Thymus (tissue), 11 donors: Measurements from ENCODE around the gene UBXN10. TPM values are rescaled to one million over a fixed set of nuclear protein-coding genes. Genes with fewer than 3 reads are reported as not detected.

Experiments used
- DNase-seq, 9 donors: peaks; one replicate each; pipeline ENCODE4 v3.0.0-alpha.2; 2013; ENCODE audit warnings: low spot score in 9 of 9, low read depth in 6 of 9, missing footprints in 1 of 9
- H3K27ac ChIP-seq, 2 donors: one replicate each; pipeline ENCODE4 v1.5.1; 2013; ENCODE audit warnings: control low read depth in 1 of 2, low read depth in 1 of 2, low read length in 1 of 2, mild to moderate bottlenecking in 1 of 2, moderate library complexity in 1 of 2
- H3K27me3 ChIP-seq, 2 donors: one replicate each; pipeline ENCODE4 v1.5.1; 2013; ENCODE audit warnings: low read length in 1 of 2; ENCODE audit not compliant: control insufficient read depth in 2 of 2, insufficient read depth in 1 of 2
- H3K36me3 ChIP-seq, 2 donors: one replicate each; pipeline ENCODE4 v1.5.1; 2013; ENCODE audit warnings: low read length in 1 of 2, mild to moderate bottlenecking in 1 of 2, moderate library complexity in 1 of 2; ENCODE audit not compliant: control insufficient read depth in 2 of 2, insufficient read depth in 2 of 2
- H3K4me1 ChIP-seq, 2 donors: one replicate each; pipeline ENCODE4 v1.5.1; 2013; ENCODE audit warnings: low read length in 2 of 2; ENCODE audit not compliant: control insufficient read depth in 2 of 2, insufficient read depth in 2 of 2
- H3K4me3 ChIP-seq, 2 donors: one replicate each; pipeline ENCODE4 v1.5.1; 2013; ENCODE audit warnings: low read length in 2 of 2, control low read depth in 1 of 2, mild to moderate bottlenecking in 1 of 2
- H3K9me3 ChIP-seq, 2 donors: one replicate each; pipeline ENCODE4 v1.5.1; 2013; ENCODE audit warnings: low read length in 1 of 2, mild to moderate bottlenecking in 1 of 2; ENCODE audit not compliant: control insufficient read depth in 2 of 2, insufficient read depth in 1 of 2
- WGBS: extraction: QIAGEN DNeasy Blood & Tissue Kit; methylation state at CpG from one replicate; pipeline ENCODE4 v1.1.7; 2013; 5-methylcytosine and 5-hydroxymethylcytosine counted together
- polyA plus RNA-seq: library from polyadenylated mRNA; stranded (reverse); fragments of 200-250 nt; gene quantifications from one replicate; pipeline ENCODE4 v1.2.3, GENCODE V29; 2013
- total RNA-seq: library from RNA; stranded (reverse); fragments of 120-200 nt; gene quantifications from one replicate; pipeline ENCODE4 v1.2.4, GENCODE V29; 2013
- donor health status: healthy.

UBXN10 gene
- total and polyA plus RNA-seq, 2 donors = 0.24 to 0.50 TPM

DNA sequence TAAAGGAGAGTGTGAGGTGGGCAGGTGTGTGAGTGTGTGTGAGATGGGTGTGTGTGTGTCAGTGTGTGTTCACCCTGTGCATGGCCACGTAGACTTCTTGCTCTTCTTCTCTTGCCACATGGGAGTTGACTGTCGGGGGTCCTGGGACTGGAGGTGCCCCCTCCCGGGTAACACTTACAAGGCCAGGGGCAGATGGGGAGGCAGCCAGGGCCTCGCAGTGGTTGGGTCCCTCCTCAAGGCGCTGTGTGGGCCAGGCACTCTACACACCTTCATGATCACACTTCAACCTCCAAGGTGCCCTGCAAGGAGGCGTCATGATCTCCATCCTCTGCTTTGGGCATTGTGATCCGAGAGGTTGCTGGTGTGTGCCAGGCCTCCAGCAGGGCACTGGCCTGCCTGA is 44.4 kb upstream of the UBXN10 start:
- no peak for DNase-seq
- Histone ChIP-seq H3K9me3 (no peaks in the 10 kb centered on the region), H3K4me1 (no peaks in the 10 kb centered on the region), H3K27ac (no peak overlapping the region), H3K27me3 (no peaks in the 10 kb centered on the region), H3K4me3 (no peak overlapping the region), H3K36me3 (no peaks in the 10 kb centered on the region)
- 95% methylated on average over 7 of the region's 7 CpGs for WGBS

DNA sequence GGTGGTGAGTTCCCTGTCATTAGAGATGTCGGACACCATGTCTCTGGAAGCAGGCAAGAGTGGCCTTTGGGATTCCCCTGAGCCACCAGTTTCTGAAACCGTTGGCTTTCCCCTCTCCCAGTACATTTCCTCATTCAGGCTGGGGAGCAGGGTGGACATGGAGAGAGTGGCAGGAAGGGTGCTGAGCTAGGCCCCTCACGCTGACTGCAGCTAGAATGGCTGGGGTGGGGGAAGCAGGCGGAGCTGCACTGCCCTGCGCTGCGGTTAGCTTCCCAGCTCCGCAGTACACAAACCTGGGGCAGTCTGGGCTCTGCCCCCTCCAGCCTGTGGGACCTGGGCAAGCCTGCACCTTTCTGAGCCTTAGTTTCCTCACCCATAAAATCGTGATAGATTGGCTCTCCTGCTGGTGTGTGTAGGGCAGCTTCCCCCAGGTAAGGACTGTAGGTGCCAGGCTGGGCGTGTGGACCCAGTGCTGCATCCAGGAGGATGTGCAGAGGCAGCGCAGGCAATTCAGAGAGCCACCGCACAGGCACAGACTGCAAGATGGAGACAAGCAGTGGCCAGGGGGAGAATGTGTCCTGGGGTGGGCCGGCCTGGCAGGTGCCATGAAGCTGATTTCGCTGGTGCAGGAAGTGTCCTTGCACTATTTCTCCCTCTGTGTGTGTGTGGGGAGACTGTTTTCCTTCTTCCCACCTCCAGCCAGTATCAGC is 43.7 kb upstream of the UBXN10 start:
- WGBS = 92% methylated on average over 13 of the region's 13 CpGs
- no peaks in the 10 kb centered on the region for H3K36me3 ChIP-seq
- H3K27me3 ChIP-seq = no peaks in the 10 kb centered on the region
- DNase-seq = no peak
- H3K4me1 ChIP-seq = no peaks in the 10 kb centered on the region
- H3K27ac ChIP-seq = no peak overlapping the region
- no peak overlapping the region for H3K4me3 ChIP-seq
- H3K9me3 ChIP-seq = no peaks in the 10 kb centered on the region

DNA sequence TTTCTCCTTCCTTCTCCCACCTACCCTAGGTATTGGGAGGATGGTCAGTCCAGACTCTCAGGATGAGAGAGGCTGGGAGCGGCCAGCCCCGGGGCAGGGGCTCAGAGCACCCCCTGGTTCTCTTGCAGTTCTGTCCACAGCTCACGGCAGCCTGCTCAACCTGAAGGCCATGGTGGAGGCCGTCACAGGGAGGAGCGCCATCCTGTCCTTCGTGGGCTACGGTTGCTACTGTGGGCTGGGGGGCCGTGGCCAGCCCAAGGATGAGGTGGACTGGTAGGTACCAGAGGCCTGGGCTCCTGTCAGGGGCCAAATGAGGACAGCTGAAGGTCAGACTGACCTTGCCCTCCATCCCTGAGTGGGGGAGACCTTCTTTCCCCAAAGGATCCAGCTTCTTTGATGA is 42.6 kb upstream of the UBXN10 start:
- 90% methylated on average over 8 of the region's 8 CpGs for WGBS
- Histone ChIP-seq H3K27ac (no peak overlapping the region), H3K4me3 (no peak overlapping the region), H3K27me3 (no peaks in the 10 kb centered on the region), H3K4me1 (no peaks in the 10 kb centered on the region), H3K36me3 (no peaks in the 10 kb centered on the region), H3K9me3 (no peaks in the 10 kb centered on the region)
- DNase-seq = no peak

DNA sequence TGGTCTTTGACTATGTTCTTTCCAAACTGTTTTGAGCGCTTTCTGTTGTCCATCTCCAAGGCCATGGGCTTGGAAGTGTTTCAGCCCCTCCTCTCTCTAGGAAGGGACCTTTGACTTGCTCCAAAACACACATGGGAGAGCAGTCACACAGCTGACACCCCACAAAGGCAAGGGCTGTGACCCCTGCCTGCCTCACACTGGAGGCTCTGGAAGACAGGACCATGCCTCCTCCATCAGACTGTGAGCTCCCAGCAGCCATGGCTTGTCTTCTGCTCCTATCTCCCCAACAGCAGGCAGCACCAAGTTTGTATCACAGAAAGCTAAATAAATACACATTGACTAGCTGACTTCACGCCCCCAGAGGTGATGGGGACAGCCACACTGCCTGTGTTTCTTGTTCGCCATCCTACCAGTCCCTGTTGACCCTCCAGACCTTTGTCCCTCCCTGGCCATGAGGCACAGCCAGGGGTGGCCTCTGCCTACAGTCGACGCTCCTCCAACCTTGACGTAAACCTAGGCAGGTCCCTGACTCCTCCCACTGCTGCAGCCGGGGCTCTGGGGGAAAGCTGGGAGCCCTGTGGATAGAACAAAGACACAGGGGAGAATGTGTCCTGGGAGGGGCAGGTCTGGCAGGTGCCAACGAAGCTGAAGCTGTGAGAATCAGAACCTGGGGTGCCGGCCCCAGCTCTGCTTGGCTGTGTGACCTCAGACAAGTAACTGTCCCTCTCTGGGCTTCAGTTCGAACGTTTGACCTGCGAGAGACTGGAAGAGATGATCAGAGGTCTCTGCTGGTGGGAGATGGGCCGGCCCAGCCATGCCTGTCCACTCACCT is 41.9 kb upstream of the UBXN10 start:
- Histone ChIP-seq H3K27ac (no peak overlapping the region), H3K4me3 (no peak overlapping the region), H3K27me3 (no peaks in the 10 kb centered on the region), H3K4me1 (no peaks in the 10 kb centered on the region), H3K36me3 (no peaks in the 10 kb centered on the region), H3K9me3 (no peaks in the 10 kb centered on the region)
- DNase-seq = no peak
- WGBS = 83% methylated on average over 13 of the region's 13 CpGs

DNA sequence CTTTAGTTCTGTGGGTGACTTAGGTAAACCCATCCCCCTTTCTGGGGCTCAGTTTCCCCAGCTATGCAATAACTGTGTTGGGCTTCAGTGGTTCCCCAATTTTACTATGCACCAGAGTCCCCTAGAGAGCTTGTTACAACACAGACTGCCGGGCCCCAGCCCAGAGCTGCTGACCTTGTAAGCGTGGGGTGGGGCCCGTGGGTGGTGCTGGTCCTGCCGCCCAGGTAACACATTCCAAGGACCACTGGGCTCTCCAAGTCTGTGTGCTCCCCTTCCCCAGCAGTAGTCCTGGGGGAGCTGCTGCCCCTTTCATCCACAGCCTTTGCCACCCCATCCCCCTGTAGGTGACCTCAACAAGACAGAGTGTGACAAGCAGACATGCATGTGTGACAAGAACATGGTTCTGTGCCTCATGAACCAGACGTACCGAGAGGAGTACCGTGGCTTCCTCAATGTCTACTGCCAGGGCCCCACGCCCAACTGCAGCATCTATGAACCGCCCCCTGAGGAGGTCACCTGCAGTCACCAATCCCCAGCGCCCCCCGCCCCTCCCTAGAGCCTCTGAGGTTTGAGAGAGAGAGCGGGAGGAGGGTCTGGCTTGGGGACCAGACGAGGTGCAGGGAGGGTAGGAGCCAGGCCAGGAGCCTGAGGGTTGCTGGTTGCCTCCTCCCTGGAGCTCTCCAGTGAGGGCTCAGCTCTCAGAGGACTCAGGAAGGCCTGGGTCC is 37.9 kb upstream of the UBXN10 start:
- Histone ChIP-seq H3K9me3 (no peaks in the 10 kb centered on the region), H3K4me3 (no peak overlapping the region), H3K36me3 (no peaks in the 10 kb centered on the region), H3K4me1 (peaks cover 5 to 6% of the 10 kb centered on the region in 2 donors), H3K27ac (no peak overlapping the region), H3K27me3 (peaks cover 0 to 5% of the 10 kb centered on the region in 2 donors)
- WGBS = 91% methylated on average over 13 of the region's 13 CpGs
- DNase-seq = no peak

DNA sequence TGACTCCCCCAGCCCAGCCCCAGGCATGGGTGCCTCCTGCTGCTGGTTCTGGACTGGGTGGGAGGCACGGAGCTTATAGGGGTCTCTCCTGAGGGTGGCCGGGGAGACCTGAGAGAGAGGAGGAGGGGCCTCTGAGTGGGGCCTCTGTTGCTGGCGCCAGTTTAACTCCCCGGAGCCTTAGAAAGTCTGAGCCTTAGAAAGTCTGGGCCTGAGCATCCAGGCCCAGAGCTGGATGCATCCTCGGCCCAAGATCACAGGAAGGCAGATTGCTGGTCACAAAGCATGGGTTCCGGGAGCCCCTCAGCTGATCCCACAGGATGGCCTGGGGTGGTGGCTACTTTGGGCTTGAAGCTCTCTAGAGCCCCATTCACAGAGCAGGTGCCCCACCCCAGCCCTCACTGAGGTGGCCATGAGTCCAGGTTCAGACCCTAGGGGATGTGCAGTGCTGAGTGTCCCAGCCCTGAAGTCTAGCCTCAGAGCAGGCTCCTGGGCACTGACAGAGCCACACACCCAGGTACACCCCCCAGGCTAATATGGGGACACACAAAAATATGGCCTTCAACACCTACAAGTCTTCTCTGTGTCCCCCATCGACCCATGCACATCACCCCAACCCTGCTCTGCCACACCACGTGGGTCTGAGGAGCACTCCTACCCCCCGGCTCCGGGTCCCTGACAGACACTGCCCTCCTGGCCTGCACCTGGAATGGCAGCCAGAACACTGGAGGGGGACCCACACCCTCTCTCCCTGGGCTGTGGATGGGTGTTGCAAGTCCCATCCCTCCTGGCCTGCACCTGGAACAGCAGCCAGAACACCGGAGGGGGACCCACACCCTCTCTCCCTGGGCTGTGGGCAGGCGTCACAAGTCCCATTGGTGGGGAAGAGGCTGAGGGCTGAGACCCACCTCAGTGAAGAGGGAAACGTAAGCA is 37.1 kb upstream of the UBXN10 start:
- WGBS = 95% methylated on average over 13 of the region's 13 CpGs
- H3K36me3 ChIP-seq = no peaks in the 10 kb centered on the region
- H3K4me1 ChIP-seq = peaks cover 5 to 6% of the 10 kb centered on the region in 2 donors
- peaks cover 0 to 5% of the 10 kb centered on the region in 2 donors for H3K27me3 ChIP-seq
- no peaks in the 10 kb centered on the region for H3K9me3 ChIP-seq
- H3K27ac ChIP-seq = no peak overlapping the region
- no peak overlapping the region for H3K4me3 ChIP-seq
- no peak for DNase-seq

DNA sequence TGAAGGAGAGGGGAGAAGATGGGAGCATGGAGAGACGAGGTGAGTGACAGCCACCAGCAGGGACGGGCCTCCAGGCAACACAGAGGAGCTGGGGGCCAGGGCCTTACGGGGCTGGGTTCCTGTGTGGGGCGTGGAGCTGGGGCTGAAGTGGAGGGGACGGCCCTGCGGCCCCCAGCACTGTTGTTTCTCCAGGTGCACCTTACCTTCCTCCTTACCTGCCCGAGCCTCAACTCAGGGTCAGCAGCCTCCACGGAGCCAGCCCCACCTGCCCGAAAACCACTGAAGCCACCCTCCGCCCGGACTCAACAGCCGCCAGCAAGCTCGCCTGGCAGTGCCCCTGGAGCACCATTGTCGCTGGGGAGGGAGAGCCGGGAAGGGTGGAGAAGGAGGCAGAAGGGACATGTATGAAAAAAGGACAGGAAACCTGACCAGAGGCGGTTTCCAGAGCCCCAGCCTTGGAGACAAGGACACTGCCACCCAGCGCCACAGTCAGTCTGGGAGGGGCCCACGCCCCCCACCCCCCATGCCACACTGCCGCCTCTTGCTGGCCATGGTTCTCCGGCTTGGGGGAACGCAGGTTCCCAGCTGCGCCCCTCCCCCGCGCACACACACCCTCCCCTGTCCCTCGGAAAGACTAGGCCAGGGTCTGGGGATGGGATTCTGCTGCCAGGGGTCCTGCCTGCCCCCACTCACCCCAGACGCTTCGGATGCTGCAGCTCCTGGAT is 36.1 kb upstream of the UBXN10 start:
- Histone ChIP-seq H3K4me3 (no peak overlapping the region), H3K4me1 (peaks cover 5 to 6% of the 10 kb centered on the region in 2 donors), H3K27me3 (peaks cover 0 to 5% of the 10 kb centered on the region in 2 donors), H3K27ac (no peak overlapping the region), H3K9me3 (no peaks in the 10 kb centered on the region), H3K36me3 (no peaks in the 10 kb centered on the region)
- WGBS = 94% methylated on average over 27 of the region's 27 CpGs
- no peak for DNase-seq

DNA sequence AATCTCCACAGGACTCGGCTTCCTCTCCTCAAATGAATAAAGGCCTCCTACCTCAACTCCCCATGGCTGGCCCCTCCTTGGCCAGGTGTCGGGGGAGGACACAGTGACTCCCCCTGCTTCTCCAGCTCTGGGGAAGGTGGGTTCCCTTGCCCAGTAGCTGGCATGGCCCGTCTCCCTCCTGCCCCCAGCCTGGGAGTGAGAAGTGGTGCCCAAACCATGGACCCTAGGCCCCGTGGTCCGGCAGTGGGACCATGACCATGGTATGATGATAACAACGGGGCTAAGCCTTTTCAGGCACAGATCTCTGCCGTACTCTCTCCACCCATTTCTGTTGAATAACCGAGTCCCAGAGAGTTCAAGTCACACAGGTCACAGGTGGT is 35.6 kb upstream of the UBXN10 start:
- H3K9me3 ChIP-seq = no peaks in the 10 kb centered on the region
- no peaks in the 10 kb centered on the region for H3K36me3 ChIP-seq
- H3K27me3 ChIP-seq = peaks cover 0 to 5% of the 10 kb centered on the region in 2 donors
- H3K4me1 ChIP-seq = peaks cover 5 to 6% of the 10 kb centered on the region in 2 donors
- no peak overlapping the region for H3K4me3 ChIP-seq
- 96% methylated on average over 8 of the region's 8 CpGs for WGBS
- DNase-seq = no peak
- no peak overlapping the region for H3K27ac ChIP-seq
